Activated T-helper 17 cell treated with anti-CD3 and anti-CD28 coated beads, Interleukin-2, amount 50 U/mL, for 72 hours (primary cell): Measurements from ENCODE around the gene MAP3K7CL. TPM values are rescaled to one million over a fixed set of nuclear protein-coding genes. Genes with fewer than 3 reads are reported as not detected.
"Not testable (repeated sequence)": the region's sequence is repeated elsewhere in the genome, so short reads cannot be mapped to it uniquely, and the experiment has no call there.

Experiments
- ATAC-seq: fragments of 150-1000 bp; cut with Tn5 transposase; replicated peaks from 2 replicates; pipeline ENCODE4 v1.10.0; 2021; ENCODE audit warnings: mild to moderate bottlenecking, moderate library complexity
- H3K27ac Mint-ChIP-seq: one replicate; pipeline ENCODE4 v1.8.0; 2022; ENCODE audit warnings: mixed read lengths
- H3K27me3 Mint-ChIP-seq: one replicate; pipeline ENCODE4 v1.8.0; 2022; ENCODE audit warnings: mixed read lengths
- H3K36me3 Mint-ChIP-seq: one replicate; pipeline ENCODE4 v1.8.0; 2022; ENCODE audit warnings: low read depth, mild to moderate bottlenecking, mixed read lengths
- H3K4me1 Mint-ChIP-seq: one replicate; pipeline ENCODE4 v1.8.0; 2022; ENCODE audit warnings: mixed read lengths
- H3K4me3 Mint-ChIP-seq: one replicate; pipeline ENCODE4 v1.8.0; 2022; ENCODE audit warnings: mild to moderate bottlenecking, mixed read lengths
- H3K9me3 Mint-ChIP-seq: one replicate; pipeline ENCODE4 v1.8.0; 2022; ENCODE audit warnings: mixed read lengths
- total RNA-seq, 2 donors: library from RNA; stranded (reverse); gene quantifications; one replicate each; pipeline ENCODE4 v1.2.3, GENCODE V29; 2022

Gene MAP3K7CL
- total RNA-seq, 2 donors from 2014 or later: 3.2 to 9.5 TPM

DNA sequence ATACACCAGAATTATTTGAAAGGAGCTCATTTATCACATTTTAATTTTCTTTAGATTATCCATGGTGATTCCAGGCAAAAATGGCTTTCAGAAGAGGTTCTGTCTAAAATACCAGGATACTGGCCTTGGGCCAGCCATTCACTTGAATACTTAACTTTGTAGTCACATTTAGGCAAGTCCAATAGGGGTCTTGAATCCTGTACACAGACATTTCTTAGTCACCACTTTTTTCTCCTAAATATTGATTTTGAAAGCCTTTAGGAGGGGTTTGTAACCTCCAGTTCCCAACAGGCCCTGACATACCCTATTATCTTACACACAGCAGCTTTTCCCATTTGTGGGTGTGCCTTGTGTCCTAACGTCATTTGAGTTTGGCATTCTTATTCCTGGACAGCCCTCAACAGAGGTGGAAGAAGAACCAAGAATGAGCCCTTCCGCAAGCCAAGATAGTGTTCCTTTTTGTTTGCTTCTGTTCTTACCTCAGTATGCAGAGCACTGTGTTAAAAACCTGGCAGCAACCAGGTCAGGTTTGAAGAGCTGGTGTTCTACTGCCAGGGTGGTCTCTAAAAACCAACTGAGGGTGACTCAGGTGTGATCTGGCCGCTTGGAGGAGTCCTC is 19.5 kb downstream of the MAP3K7CL start:
- no peaks in the 10 kb centered on the region for H3K36me3 Mint-ChIP-seq
- H3K4me3 Mint-ChIP-seq: no peak overlapping the region
- no peak overlapping the region for H3K27ac Mint-ChIP-seq
- ATAC-seq: no peak
- no peaks in the 10 kb centered on the region for H3K27me3 Mint-ChIP-seq
- no peaks in the 10 kb centered on the region for H3K9me3 Mint-ChIP-seq
- no peaks in the 10 kb centered on the region for H3K4me1 Mint-ChIP-seq

DNA sequence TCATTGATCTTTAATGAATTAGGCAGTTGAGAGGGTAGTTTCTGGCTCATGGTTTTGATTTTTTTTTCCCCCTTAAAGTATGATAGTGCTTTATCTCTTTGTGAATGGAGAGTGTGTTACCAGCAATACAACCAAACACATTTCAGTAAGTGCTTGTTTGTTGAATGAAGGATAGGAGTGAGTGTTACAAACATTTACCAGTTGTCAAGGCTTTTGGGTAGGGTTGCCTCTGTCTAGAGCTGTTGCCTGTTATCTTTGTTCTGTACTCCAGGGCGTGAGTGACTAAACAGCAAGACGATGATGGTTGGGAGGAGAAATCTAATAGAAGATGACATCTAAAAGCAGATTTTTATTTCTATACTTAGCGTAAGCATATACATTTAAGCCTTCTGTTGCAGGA is 21.5 kb downstream of the MAP3K7CL start:
- Mint-ChIP-seq H3K27ac (no peak overlapping the region), H3K36me3 (no peaks in the 10 kb centered on the region), H3K4me1 (no peaks in the 10 kb centered on the region), H3K9me3 (no peaks in the 10 kb centered on the region), H3K4me3 (no peak overlapping the region), H3K27me3 (no peaks in the 10 kb centered on the region)
- no peak for ATAC-seq

DNA sequence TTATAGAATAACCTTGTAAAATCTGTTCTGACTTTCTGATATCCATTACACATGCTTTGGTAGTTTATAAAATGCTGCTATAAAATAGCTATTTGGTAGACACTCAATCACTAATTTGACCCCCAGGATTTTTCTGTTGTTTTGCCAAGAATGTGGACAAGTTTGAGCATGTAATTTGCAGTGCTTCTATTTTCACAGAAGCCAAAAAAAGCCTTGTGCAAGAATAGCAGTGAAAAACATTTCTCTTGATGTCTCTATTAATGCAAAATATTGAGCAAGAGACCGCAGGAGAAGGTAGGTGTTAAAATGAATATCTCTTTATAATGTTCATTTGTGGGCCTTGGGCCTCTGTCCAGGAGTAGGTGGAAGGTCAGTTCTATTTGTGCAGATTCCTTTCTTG is 22.5 kb downstream of the MAP3K7CL start:
- no peak overlapping the region for H3K4me3 Mint-ChIP-seq
- H3K4me1 Mint-ChIP-seq: no peaks in the 10 kb centered on the region
- no peaks in the 10 kb centered on the region for H3K36me3 Mint-ChIP-seq
- no peak for ATAC-seq
- no peaks in the 10 kb centered on the region for H3K27me3 Mint-ChIP-seq
- no peaks in the 10 kb centered on the region for H3K9me3 Mint-ChIP-seq
- no peak overlapping the region for H3K27ac Mint-ChIP-seq

DNA sequence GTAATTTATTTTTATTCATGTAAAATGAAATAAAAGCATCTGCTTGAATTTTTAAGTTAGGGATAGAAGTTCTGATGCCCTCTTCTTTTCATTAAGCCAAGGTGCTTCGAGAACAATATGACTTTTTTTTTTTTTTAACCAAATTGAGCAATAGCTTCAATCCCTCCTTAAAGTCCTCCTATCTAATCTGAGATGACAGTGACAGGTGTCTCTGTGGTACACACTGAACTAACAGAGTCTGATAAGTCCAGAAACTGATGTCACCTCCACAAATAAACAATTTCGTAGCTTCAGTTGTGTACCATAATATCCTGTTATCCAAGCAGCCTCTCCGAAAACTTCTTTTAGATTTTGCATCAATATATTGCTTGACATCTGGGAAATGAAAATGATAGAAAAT is 23.8 kb downstream of the MAP3K7CL start:
- ATAC-seq: no peak
- no peak overlapping the region for H3K27ac Mint-ChIP-seq
- no peak overlapping the region for H3K4me3 Mint-ChIP-seq
- H3K9me3 Mint-ChIP-seq: no peaks in the 10 kb centered on the region
- H3K36me3 Mint-ChIP-seq: peaks cover 3% of the 10 kb centered on the region
- H3K27me3 Mint-ChIP-seq: no peaks in the 10 kb centered on the region
- no peaks in the 10 kb centered on the region for H3K4me1 Mint-ChIP-seq

DNA sequence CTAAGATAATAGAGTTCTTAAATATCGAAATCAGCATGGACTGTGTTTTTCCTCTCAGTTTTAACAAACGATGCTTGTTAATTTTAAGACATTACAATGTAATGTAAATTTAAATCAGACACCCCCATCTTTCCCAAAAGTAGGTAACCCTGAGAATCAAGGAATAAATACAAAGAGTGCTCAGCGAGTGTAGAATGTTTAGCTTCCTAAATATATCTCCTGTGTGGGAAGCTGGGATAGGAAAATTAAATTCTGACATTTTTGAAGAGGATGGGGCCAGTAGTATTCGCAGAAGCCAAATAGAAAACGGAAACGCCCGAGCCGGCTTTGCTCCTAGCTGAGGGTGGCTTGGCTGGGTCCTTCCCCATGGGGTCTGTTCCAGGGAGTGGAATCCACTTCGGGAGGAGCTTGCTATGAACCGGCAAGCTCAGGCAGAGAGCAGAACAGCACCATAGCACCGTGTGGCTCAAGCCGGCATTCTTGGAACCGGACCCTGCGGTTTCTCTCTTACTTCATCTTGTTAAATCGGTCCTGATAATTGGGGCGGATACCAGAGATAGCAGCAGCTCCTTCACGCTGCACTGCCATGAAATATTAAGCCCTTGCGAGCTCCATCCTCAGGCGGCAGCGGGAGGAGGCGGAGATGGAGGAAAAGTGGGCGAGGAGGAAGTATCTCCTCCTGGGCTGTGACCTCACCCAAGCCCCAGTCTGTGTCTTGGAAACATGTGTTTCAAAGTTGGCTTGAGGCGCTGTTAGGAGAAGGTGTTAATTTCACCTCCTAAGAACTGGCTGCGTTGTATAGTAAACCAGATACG is 24.9 kb downstream of the MAP3K7CL start:
- H3K27ac Mint-ChIP-seq: no peak overlapping the region
- H3K36me3 Mint-ChIP-seq: peaks cover 13% of the 10 kb centered on the region
- ATAC-seq: no peak
- H3K4me3 Mint-ChIP-seq: no peak overlapping the region
- H3K9me3 Mint-ChIP-seq: no peaks in the 10 kb centered on the region
- no peaks in the 10 kb centered on the region for H3K27me3 Mint-ChIP-seq
- H3K4me1 Mint-ChIP-seq: no peaks in the 10 kb centered on the region

DNA sequence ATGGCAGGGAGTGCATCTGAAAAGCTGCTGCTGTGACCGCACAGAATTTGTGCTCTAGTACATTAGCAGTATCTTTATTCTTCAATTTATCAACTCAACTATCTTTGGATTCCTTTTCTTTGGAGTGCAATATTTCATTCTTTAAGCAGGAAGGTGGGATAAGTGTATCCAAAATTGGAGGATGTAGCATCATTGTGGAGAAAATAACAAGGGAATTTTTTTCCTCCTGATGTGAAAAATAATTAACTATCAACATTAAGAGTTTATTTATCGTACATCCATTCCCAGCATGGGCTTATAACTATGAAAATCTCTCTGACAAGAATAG is 25.5 kb downstream of the MAP3K7CL start:
- no peak for ATAC-seq
- H3K27ac Mint-ChIP-seq: no peak overlapping the region

DNA sequence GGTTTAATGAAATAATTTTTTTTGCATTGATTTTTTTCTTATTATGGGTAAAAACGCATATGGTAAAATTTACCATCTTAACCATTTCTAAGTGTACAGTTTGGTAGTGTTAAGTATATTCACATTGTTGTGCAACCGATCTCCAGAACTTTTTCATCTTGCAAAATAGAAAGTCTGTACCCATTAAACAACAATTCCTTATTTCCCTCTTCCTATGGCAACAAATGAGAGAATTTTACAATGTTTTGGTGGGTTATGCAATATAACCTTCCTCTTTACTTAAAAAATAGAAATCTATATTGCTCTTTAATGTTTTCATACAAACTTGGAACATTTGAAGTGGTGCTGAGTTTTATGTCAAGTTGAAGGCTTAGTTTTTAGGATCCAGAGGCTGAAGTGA is 26.6 kb downstream of the MAP3K7CL start:
- Mint-ChIP-seq H3K36me3 (peaks cover 19% of the 10 kb centered on the region), H3K27ac (no peak overlapping the region), H3K4me3 (no peak overlapping the region), H3K27me3 (no peaks in the 10 kb centered on the region), H3K9me3 (no peaks in the 10 kb centered on the region), H3K4me1 (no peaks in the 10 kb centered on the region)
- ATAC-seq: no peak

More for the DNA sequence above, 25.5 kb downstream of the MAP3K7CL start:
- H3K9me3 Mint-ChIP-seq: no peaks in the 10 kb centered on the region
- H3K4me3 Mint-ChIP-seq: no peak overlapping the region
- H3K36me3 Mint-ChIP-seq: peaks cover 19% of the 10 kb centered on the region
- no peaks in the 10 kb centered on the region for H3K4me1 Mint-ChIP-seq
- H3K27me3 Mint-ChIP-seq: no peaks in the 10 kb centered on the region

DNA sequence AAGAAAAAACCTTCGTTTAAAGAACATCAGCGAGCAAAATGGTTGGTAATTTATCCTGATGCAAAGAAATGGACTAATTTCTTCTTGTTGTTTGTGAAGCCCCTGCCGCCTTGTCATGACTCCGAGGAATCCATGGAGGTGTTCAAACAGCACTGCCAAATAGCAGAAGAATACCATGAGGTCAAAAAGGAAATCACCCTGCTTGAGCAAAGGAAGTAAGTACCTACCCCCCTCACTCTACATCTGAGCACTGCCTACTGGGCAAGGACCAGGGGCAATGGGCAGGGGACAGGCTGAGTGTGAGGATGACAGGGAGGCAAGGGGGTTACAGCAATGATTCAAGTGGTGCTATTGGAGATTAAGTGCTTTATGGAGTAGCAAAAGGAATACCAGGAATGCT is 29.4 kb downstream of the MAP3K7CL start:
- Mint-ChIP-seq H3K9me3 (no peaks in the 10 kb centered on the region), H3K4me3 (no peak overlapping the region), H3K27me3 (no peaks in the 10 kb centered on the region), H3K4me1 (no peaks in the 10 kb centered on the region), H3K27ac (no peak overlapping the region), H3K36me3 (peaks cover 19% of the 10 kb centered on the region)
- ATAC-seq: no peak

DNA sequence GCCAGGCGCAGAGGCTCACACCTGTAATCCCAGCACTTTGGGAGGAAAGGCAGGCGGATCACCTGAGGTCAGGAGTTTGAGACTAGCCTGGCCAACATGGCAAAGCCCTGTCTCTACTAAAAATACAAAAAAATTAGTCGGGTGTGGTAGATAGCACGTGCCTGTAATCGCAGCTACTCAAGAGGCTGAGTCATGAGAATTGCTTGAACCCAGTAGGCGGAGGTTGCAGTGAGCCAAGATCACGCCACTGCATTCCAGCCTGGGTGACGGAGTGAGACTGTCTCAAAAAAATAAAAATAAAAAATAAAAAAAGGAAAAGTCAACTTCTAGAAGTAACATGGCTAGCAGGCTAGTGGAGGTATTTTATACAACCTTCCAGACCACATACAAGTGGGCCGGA is 32.4 kb downstream of the MAP3K7CL start:
- not testable (repeated sequence) for H3K4me3 Mint-ChIP-seq, H3K27ac Mint-ChIP-seq, H3K27me3 Mint-ChIP-seq, H3K4me1 Mint-ChIP-seq, ATAC-seq, H3K9me3 Mint-ChIP-seq
- H3K36me3 Mint-ChIP-seq: peaks cover 26% of the 10 kb centered on the region

DNA sequence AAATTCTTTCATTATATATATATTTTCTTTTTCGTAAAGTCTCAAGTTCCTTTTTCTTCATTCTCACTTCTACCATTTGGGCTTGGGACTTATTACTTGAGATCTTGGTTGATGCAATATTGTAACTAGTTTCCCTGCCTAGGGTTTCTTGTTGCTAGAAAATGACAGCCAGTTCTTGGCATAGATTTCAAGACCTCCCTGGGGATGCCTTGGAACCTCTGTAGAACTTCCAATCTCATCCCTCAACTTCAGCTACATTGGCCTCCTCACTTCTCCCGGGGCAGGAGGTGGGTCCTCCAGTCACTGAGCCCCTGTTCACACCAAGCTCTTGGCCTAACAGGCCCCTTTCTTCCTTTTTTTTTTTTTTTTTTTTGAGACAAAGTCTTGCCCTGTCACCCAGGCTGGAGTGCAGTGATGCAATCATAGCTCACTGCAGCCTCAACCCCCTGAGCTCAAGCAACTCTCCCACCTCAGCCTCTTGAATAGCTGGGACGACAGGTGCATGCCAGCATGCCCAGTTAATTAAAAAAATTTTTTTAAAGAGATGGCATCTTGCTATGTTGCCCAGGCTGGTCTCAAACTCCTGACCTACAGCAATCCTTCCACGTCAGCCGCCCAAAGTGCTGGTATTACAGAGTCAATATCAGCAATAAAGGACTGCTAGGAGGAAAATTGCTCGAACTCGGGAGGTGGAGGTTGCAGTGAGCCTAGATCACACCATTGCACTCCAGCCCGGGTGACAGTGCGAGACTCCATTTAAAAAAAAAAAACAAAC is 33.1 kb downstream of the MAP3K7CL start:
- ATAC-seq: no peak
- Mint-ChIP-seq H3K27ac (no peak overlapping the region), H3K27me3 (no peaks in the 10 kb centered on the region), H3K4me1 (no peaks in the 10 kb centered on the region), H3K36me3 (peaks cover 26% of the 10 kb centered on the region), H3K4me3 (no peak overlapping the region), H3K9me3 (no peaks in the 10 kb centered on the region)

DNA sequence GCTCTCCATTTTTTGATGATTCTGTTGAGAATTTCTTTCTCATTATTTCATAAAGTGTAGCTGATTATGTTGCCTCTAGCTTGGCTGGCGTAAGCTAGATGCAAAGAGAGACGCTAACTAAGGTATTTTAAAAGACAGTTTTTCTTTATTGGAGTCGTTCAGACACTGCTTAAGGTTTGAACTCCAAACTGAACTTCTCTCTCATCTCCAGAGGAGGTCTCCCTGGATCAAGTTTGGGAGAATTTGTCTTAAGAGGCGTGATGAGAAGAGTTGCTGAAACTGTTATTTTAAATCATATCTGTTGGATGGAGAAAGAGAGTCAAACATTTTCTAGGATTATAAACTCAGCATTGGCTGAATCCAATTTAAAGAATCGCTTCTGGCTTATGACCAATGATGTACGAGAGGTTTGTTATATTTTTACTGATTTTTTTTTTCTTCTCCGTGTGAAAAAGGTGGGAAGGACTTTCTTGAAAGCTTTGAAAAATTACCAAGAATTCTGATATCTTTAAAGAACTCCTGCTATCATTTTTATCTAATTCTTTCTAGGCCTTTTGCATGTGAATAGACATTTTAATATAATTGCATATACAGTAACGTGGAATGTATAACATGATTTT is 34.0 kb downstream of the MAP3K7CL start:
- ATAC-seq: peak; percentile 34
- H3K27ac Mint-ChIP-seq: no peak overlapping the region

DNA sequence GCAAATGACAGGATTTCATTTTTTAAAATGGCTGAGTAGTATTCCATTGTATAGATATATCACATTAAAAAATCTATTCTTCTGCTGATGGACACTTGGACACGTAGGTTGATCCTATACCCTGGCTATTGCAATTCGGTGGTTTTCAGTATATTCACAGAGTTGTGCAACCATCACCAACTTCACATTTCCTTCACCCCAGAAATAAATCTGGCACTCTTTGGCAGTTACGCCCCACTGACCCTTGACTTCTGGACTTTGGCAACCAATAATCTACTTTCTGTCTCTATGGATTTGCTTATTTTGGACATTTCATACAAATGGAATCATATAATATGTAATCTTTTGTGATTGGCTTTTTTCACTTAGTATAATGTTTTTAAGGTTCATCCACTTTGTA is 35.9 kb downstream of the MAP3K7CL start:
- no peak overlapping the region for H3K27ac Mint-ChIP-seq
- ATAC-seq: no peak
- H3K27me3 Mint-ChIP-seq: no peaks in the 10 kb centered on the region
- no peaks in the 10 kb centered on the region for H3K4me1 Mint-ChIP-seq
- H3K4me3 Mint-ChIP-seq: no peak overlapping the region
- H3K9me3 Mint-ChIP-seq: no peaks in the 10 kb centered on the region
- peaks cover 7% of the 10 kb centered on the region for H3K36me3 Mint-ChIP-seq

More for the DNA sequence above, 34.0 kb downstream of the MAP3K7CL start:
- H3K27me3 Mint-ChIP-seq: no peaks in the 10 kb centered on the region
- no peaks in the 10 kb centered on the region for H3K4me1 Mint-ChIP-seq
- peaks cover 22% of the 10 kb centered on the region for H3K36me3 Mint-ChIP-seq
- no peak overlapping the region for H3K4me3 Mint-ChIP-seq
- no peaks in the 10 kb centered on the region for H3K9me3 Mint-ChIP-seq

DNA sequence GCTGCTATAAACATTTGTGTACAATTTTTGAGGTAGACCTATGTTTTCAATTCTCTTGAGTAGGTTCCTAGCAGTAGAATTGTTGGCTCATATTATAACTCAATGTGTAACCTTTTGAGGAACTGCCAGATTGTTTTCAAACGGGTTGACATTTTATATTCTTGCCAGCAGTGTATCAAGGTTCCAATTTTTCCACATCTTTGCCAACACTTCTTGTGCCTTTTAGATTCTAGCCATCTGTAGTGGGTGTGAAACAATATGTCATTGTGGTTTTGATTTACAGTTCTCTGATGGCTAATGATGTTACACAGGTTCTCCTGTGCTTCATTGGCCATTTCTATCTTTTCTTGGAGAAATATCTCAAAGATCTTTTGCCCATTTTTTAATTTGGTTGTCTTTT is 36.4 kb downstream of the MAP3K7CL start:
- no peak for ATAC-seq

DNA sequence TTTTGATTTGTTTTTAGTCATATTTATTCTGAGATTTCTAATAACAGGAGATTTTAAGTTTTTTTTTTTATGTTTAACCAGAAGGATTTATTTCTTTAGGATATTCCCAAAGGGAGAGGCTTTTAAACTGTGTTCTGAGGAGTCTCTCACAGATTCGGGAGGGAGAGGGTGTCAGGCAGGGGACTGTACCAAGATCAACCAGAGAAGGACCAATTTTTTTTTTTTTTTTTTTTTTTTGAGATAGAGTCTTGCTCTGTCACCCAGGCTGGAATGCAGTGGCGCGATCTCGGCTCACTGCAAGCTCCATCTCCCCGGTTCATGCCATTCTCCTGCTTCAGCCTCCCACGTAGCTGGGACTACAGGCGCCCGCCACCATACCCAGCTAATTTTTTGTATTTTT is 37.0 kb downstream of the MAP3K7CL start:
- not testable (repeated sequence) for H3K4me3 Mint-ChIP-seq, H3K27ac Mint-ChIP-seq, H3K4me1 Mint-ChIP-seq, H3K27me3 Mint-ChIP-seq, H3K9me3 Mint-ChIP-seq, H3K36me3 Mint-ChIP-seq, ATAC-seq

More for the DNA sequence above, 36.4 kb downstream of the MAP3K7CL start:
- Mint-ChIP-seq H3K27me3 (no peaks in the 10 kb centered on the region), H3K9me3 (no peaks in the 10 kb centered on the region), H3K4me3 (no peak overlapping the region), H3K36me3 (peaks cover 7% of the 10 kb centered on the region), H3K4me1 (no peaks in the 10 kb centered on the region), H3K27ac (no peak overlapping the region)
